Epithelial cell of prostate (primary cell): ENCODE results near the gene C16orf87.
"Not testable (repeated sequence)": the region's sequence is repeated elsewhere in the genome, so short reads cannot be mapped to it uniquely, and the experiment has no call there.

ENCODE experiments used
- DNase-seq: peaks from one replicate; pipeline ENCODE4 v3.0.0-alpha.2; 2011; ENCODE audit warnings: low read depth, low spot score
- H3K27ac ChIP-seq: fragments of 450-650 bp; 2 replicates; pipeline ENCODE4 v1.5.1; 2017; ENCODE audit warnings: mild to moderate bottlenecking

C16orf87 gene

DNA sequence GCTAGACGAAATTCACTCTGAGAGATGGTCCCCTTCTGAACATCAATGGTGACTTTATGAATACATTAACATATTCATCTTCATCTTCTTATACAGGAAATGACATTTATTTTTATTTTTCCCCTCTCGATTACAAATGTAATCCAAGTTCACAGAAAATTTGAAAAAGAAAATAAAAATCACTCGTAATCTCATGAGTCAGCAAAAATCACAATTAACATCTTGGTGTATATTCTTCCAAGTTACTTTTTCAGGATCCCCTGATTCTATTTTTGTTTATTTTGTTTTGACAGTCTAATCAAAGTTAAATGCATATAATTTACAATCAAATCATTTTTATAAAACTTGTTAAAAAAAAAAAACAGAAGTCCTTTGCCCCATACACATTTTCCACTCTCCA lies 27.6 kb downstream of the C16orf87 start:
- no peak for DNase-seq
- no peak overlapping the region for H3K27ac ChIP-seq

DNA sequence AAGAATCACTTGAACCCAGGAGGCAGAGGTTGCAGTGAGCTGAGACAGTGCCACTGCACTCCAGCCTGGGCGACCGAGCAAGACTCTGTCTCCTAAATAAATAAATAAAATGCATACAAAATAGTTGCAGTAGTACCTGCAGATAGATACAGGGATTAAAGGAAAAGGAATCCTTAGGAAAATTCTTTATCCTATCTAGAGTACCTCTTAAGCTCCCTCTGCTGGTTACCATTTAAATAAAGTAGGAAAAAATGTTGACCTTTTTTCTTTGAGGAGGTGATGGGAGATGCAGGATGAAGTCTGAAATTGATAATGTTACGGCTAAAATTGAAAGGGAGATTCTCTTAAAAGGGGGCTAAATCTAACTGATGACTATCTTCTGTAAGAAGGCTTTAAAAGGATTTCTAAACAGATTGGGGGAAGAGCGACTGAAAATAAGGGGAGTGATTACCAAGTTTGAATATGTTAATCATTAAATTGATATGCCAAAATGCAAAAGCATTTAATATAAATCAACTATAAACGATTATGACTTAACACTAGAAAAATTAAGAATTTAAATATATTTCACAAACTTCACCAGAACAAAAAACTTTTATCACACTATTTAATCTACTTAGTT lies 29.4 kb downstream of the C16orf87 start:
- H3K27ac ChIP-seq = no peak overlapping the region
- no peak for DNase-seq

DNA sequence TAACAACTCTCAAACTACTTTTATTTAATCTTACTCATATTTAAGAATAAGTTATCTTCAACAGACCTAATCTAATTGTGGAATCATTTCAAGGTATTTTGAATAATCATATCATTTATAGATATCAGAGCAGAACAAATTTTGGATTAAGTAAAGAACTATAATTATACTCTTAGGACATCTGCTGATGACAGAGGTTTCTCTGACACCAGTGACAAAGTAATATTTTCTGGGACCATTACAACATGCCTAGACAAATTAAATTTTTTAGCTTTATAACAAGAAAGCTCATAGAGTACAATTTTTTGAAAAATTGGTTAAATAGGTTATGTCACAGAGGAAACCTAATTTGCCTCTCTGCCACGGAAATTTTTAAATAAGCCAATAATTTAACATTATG lies 30.5 kb downstream of the C16orf87 start:
- DNase-seq = no peak

DNA sequence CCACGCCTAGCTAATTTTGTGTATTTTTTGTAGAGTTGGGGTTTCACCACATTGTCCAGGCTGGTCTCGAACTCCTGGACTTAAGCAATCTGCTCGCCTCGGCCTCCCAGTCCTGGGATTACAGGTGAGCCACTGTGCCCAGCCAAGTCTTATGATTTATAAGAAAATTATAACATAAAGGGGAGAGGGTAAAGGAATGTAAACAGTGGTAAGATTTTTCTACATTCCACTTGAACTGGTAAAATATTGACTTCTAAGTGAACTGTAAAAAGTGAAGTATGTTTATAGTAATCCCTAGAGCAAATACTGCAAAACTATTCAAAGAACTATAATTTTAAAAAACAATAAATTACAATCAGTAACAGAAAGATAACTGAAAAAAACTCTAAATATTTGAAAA lies 33.5 kb downstream of the C16orf87 start:
- DNase-seq = no peak
- H3K27ac ChIP-seq = no peak overlapping the region

More for the DNA sequence above, 30.5 kb downstream of the C16orf87 start:
- no peak overlapping the region for H3K27ac ChIP-seq

DNA sequence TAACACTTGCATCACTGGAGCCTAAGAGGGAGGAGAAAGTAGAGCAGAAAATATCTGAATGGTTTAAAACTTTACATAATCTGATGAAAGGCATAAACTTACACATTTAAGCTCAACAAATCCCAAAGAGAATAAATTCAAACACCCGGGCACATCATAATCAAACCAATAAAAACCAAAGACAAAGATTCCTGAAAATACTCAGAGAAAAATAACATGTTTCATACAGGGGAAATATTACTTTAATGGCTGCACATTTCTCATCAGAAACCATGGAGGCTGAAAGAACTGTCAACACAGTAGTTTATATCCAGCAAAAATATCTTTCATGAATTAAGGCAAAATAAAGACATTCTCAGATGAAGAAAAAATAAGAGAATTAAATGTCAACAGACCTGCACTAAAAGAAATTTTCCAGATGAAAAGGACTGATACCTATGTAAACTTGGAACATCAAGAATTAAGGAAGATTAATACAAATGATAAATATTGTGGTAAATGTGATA lies 34.2 kb downstream of the C16orf87 start:
- H3K27ac ChIP-seq = no peak overlapping the region

DNA sequence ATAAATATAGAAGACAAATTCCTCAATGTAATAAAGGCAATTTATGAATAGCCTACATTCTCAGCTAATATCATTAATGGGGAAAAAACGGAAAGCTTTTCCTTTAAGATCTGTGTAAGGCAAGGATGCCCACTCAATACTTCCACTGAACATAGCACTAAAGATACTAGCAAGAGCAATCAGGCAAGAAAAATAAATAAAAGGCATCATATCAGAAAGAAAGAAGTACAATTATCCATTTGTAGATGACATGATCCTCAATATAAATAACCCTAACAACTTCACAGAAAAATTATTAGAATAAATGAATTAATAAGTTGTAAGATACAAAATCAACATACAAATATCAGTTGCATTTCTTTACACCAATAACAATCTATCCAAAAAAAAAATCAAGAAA lies 37.1 kb downstream of the C16orf87 start:
- DNase-seq = no peak
- H3K27ac ChIP-seq = no peak overlapping the region

More for the DNA sequence above, 34.2 kb downstream of the C16orf87 start:
- no peak for DNase-seq

DNA sequence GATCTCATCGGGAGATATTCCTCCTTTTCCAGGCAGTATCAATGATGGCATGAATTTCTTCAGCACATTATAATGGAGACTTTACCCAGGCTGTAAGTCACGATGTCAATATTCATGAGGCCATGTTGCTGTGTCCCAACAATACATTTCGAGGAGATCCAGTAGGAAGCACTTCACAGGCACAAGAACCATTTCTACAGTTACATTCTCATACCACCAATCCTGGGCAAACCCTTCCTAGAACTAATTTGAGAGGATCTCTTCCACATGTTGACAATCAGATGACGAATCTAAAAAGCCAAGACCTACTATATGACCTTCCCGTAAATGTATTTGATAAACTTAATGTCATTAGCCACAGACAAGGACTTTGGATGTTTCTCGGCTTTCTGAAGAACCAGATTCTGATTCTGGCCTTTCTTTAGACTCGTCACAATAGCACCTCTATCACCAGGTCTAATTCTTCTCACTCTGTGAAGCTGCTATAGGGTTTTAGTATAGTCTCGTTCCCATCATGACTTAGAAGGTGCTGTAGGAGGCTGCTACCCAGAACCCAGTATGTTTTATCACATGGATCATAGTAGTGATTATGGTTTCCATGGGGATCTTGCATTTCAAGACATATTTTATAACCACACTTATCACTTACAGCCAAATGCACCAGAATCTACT lies 40.2 kb downstream of the C16orf87 start:
- DNase-seq = no peak
- no peak overlapping the region for H3K27ac ChIP-seq

DNA sequence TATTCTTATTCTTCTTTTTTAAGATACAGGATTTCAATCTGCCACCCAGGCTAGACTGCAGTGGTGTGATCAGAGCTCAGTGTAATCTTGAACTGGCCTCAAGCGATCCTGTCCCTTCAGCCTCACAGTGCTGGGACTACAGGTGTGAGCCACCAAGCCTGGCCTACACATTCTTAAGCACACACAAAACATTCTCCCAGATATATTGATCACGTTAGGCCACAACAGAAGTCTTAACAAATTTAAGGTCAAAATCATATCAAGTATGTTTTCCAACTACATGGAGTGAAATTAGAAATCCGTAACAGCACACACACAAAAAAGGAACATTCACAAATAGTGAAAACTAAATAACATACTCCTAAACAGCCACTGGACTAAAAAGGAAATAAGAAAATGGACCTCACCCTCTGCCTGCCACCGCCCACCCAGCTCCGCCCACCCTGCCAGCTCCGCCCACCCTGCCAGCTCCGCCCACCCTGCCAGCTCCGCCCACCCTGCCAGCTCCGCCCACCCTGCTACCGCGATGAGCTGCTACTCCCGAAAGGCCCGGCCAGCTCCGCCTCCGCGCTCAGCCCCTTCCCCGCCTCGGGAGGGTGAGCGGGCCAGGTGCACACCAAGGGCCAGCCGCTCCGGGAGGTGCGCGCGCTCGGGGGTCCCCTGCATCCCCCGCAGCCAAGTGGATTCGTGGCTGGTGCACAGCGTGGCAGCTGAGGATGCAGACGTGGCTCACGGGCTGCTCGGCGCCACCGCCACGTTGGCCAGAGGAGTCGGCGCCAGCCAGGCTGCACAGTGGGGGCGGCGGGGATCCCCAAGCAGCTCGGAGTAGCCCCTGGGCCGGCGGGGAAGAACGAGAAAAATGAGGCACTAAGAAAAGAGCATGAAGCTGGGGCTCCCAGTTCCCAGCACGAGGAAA lies 41.2 kb downstream of the C16orf87 start:
- no peak overlapping the region for H3K27ac ChIP-seq
- DNase-seq = no peak

DNA sequence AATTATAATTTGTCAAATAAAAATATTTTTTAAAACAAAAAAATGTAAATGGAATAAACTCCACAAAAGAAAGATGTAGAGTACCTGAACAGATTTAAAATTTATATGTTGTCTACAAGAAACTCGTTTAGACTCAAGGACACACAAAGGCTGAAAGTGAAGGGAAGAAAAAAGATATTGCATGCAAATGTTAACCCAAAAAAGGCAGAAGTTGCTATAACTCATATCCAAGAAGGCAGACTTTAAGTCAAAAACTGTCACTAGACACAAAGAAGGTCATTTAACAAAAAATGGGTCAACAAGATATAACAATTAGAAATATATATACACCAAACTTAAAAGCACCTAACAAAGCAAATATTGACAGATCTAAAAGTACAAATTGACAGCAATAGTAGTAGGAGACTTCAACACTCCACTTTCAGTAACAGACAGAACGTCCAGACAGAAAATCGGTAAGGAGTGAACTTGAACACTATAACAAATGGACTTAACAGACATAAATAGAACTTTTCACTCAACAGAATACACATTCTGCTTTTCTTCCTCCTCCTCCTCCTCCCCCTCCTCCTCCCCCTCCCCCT lies 42.0 kb downstream of the C16orf87 start:
- no peak overlapping the region for H3K27ac ChIP-seq
- DNase-seq = no peak

DNA sequence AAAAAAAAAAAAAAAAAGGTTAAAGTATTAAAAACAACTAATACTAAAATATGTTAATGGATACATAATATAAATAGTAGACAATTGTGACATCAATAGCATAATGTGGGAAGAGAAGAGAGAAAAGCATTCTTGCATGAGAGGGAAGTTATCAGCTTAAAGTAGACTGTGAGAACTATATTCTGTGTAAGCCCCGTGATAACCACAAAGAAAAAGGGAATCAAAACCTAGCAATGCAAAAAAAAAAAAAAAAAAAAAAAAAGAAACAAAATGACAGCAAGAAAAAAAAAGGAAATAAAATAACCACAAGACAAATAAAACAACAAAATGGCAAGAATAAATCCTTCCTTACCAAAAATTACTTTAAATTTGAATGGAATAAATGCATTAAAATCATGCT lies 43.1 kb downstream of the C16orf87 start:
- H3K27ac ChIP-seq = no peak overlapping the region
- no peak for DNase-seq

DNA sequence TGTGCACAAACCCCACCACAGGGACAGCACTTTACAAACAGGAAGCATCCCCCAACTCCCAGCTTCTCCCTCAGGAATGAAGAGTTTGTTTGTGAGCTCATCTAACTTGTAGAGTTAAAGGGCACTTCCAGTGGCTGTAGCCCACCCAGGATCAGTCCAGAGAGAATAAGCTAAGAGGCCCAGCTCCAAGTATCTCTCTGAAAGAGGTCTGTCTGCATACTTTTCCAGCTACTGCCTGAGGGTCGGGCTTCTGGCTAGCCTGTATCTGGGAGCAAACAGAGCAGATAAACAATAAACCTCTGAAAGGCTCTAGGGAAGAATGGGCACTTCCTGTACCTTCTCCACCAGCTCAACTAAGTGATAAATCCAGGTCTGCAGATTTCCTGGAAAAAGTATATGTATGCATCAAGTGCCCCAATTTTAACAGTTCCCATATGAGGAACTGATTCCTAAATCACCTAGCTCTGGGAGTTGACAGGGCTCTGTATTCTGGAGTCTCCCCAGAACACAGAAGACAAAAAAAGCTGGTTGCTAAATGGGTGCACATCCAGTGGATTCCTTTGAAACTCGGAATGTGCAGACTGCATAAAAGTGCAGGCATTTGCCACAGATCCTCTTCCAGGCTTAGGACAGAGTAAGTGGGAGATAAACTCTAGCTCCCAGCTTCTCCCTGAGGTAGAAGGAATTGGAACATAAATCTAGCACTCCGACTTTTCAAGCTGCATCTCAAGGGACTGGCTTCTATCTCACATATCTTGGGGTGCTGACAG lies 45.7 kb downstream of the C16orf87 start:
- DNase-seq = no peak
- no peak overlapping the region for H3K27ac ChIP-seq

DNA sequence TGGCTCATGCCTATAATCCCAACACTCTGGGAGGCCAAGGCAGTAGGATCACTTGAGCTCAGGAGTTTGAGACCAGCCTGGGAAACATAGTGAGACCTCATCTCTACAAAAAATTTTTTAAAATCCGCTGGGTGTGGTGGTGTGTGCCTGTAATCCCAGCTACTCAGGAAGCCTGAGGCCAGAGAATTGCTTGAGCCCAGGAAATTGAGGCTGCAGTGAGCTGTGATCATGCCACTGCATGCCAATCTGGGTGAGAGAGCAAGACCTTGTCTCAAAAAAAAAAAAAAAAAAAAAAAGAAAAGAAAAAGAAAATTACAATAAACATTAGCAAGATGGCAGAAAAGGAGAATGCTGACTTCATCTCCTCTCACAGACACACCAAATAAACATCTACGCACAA lies 46.4 kb downstream of the C16orf87 start:
- DNase-seq, H3K27ac ChIP-seq: not testable (repeated sequence)

DNA sequence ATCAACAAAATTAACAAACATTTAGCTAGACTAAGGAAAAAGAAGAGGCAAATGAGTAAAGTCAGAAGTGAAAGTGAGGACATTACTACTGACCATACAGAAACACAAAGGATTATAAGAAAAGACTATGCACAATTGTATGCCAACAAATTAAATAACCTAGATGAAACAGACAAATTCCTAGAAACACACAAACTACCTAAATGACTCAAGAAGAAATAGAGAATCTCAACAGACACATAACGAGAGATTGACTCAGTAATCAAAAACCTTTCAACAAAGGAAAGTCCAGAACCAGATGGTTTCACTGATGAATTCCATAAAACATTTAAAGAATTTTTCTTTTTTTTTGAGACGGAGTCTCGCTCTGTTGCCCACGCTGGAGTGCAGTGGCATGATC lies 47.2 kb downstream of the C16orf87 start:
- no peak overlapping the region for H3K27ac ChIP-seq
- DNase-seq = no peak

DNA sequence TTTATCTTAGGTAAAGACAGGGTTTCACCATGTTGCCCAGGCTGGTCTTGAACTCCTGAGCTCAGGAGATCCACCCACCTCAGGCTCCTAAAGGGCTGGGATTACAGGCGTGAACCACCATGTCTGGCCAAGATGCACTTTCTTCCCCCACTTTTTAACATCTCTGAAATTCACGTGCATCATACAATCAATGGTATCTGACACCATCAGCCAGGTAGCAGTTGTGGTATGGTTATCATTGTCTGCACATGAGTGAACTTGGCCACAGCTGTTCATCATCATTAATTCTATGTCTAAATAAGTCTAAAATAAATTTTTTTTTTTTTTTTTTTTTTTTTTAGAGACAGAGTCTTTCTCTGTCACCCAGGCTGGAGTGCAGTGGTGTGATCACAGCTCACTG lies 48.7 kb downstream of the C16orf87 start:
- no peak for DNase-seq
- H3K27ac ChIP-seq = no peak overlapping the region

DNA sequence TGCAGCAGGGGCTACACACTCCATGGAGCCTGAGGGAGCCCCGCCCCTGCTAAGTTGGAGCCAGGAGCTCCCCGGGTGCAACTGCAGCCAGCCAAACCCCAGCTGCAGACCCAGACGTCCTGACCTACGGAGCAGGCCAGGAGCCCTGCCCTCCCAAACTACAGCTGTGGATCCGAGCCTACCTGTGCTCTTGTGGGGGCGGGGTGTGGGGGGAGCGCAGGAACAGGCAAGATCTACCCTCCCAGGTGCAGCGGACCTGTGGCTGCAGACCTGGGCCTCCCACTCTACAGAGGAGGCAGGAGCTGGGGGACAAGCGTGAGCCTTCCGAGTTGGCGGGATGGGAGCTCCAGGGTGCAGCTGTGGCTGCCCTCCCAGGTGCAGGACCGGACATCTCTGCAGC lies 53.2 kb downstream of the C16orf87 start:
- DNase-seq = no peak
- H3K27ac ChIP-seq = no peak overlapping the region

DNA sequence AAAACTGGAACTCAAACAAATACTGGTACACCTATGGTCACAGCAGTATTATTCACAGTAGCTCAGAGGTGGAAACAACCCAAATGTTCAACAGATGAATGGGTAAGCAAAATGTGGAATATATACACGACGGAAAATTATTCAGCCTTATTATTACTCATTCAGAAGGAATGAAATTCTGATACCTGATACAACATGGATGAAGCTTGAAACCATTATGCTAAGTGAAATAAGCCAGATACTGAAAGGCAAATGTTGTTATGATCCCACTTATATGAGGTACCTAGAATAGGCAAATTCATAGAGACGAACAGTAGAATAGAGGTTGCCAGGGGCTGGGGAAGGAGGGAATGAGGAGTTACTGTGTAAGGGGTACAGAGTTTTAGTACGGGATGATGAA lies 55.8 kb downstream of the C16orf87 start:
- no peak overlapping the region for H3K27ac ChIP-seq
- no peak for DNase-seq

DNA sequence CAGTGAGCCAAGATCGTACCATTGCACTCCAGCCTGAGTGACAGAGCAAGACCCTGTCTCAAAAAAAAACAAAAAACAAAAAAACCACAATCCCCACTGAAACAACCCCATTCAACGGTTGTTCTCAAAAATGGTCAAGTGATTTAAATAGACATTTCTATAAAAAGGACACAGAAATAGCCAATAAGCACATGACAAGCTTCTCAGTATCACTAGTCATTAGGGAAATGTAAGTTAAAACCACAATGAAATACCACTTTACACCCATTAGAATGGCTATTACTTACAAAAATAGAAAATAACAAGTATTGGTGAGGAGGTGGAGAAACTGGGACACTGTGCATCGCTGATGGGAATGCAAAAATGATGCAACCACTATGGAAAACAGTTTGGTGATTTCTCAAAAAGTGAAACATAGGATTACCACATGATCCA lies 56.2 kb downstream of the C16orf87 start:
- no peak overlapping the region for H3K27ac ChIP-seq
- DNase-seq = no peak

DNA sequence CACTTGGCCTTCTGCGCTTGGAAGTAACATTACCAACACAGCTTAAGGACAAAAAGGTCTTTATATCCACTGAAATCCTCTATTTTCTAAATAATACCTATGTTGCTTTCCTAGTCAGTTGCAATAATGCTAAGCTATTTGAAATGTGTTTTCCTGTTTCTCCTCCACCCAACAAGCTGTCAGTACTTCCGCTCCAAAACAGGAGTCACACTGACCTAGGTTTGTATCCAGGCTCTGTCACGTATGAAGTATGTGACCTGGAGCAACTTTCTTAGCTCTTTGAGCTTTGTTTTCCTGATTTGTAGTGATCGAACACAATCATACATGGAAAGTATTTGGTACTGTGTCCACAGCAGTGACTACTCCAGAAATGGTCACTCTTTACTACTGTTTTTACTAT lies 58.5 kb downstream of the C16orf87 start:
- no peak for DNase-seq
- no peak overlapping the region for H3K27ac ChIP-seq

DNA sequence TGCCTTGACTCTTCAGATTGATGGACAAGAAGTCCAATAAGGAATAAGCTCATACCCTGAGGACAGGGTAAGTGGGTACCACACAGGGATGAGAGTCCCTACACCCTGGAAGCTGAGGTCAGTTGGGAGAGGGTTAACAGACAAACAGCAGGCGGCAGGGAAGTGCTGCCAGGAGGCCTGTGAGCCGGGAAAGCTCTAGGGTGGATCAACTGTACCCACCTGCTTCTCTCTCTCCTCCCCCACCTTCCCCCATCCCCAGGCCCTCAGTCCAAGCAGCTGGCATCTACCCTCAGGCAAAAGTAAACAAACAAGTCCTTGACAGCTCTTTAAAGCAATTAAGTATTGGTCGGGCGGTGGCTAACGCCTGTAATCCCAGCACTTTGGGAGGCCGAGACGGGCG lies 62.2 kb downstream of the C16orf87 start:
- no peak overlapping the region for H3K27ac ChIP-seq
- no peak for DNase-seq

DNA sequence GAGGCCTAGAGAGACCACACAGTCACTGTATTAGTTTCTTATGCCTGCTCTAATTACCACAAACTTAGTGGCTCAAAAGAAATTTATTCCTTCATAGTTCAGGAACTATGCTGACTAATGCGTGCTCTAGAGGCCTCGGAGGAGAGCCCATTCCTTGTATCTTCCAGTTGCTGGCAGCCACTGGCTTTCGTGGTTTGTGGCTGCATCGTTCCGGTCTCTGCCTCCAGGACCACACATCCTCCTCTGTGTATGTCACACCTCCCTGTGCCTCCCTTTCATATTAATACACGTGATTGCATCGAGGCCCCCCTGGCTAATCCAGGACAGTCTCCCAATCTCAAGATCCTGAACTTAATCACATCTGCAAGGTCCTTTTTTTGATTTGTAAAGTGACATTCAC lies 65.9 kb downstream of the C16orf87 start:
- DNase-seq = no peak
- H3K27ac ChIP-seq = no peak overlapping the region
